C4-2B (cell line): Measurements from ENCODE around the gene NSUN2.

Source experiments
- CTCF ChIP-seq: fragments of 450-650 bp; conservative IDR thresholded peaks from 2 replicates; pipeline ENCODE4 v1.5.1; 2017; ENCODE audit warnings: mild to moderate bottlenecking
- ZFX ChIP-seq: fragments of 450-650 bp; IDR thresholded peaks from 2 replicates; pipeline ENCODE4 v1.6.1; 2017

GRCh38 chr5:6649681-6650080 lies 16.8 kb upstream of the NSUN2 start:
- TF ChIP-seq CTCF (no peak), ZFX (no peak)
